ENCODE results near the gene AMOTL2. TPM values are rescaled to one million over a fixed set of nuclear protein-coding genes. Genes with fewer than 3 reads are reported as not detected.

Gene AMOTL2
- total and polyA plus RNA-seq, 9 of the 15 experiments (the other 6 are each of a cell fraction or from before 2014, with no cell fraction given) = 0.12 to 0.31 TPM; not detected in 7

DNA sequence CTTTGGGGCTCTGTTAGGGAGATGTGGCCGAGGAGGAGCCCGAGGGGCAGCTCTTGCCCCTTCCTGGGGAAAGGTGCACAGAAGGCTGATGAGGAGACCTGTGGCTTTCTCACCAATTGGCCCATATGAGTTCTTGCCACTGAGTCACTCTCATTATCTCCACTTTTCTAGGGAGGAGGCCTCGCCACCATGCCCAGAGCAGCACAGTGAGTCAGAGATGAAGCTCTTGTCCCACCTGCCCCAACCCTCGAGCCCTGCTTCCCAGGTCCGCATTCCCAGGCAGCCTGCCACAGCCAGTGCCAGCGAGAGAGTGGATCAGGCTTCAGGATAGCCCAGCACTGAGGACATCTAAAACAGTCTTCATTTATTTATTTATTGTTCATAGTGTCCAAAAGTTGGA lies 53.5 kb downstream of the AMOTL2 start:
- Histone ChIP-seq H3K4me2 (ENCODE audit: insufficient read depth, low read length) (no peak overlapping the region), H2AFZ (ENCODE audit: low read depth, low read length) (no peak overlapping the region), H3K27ac (ENCODE audit: extremely low read depth, low read depth, low read length) (no peak overlapping the region), H3K79me2 (ENCODE audit: control insufficient read depth, insufficient read depth, low read length) (no peaks in the 10 kb centered on the region), H3K4me1 (replicated peaks in 1 of 2; ENCODE audit: control insufficient read depth in 2 of 2, insufficient read depth in 2 of 2, low read length in 2 of 2) (no peaks in the 10 kb centered on the region; a peak in 2 of 5 replicates), H3K9me1 (ENCODE audit: control insufficient read depth, insufficient read depth, low read length) (no peaks in the 10 kb centered on the region), H3K36me3 (ENCODE audit: control insufficient read depth, insufficient read depth, low read length) (no peaks in the 10 kb centered on the region), H3K27me3 (ENCODE audit: control insufficient read depth in 2 of 2, insufficient read depth in 2 of 2, low read length in 2 of 2) (peaks cover 3 to 15% of the 10 kb centered on the region in 2 experiments; a peak in 3 of 5 replicates), H3K9me3 (replicated peaks; ENCODE audit: control insufficient read depth, insufficient read depth, low read depth, low read length) (no peaks in the 10 kb centered on the region), H4K20me1 (replicated peaks; ENCODE audit: control insufficient read depth, insufficient read depth, low read length) (no peaks in the 10 kb centered on the region), H3K4me3 (no peak overlapping the region), H3K9ac (ENCODE audit: insufficient read depth in 1 of 2, low read depth in 2 of 2, low read length in 2 of 2) (no peak overlapping the region)
- CTCF ChIA-PET (ENCODE audit: low intra/inter-chr PET ratio) = no interaction called here
- ATAC-seq = no peak
- WGBS (ENCODE audit: insufficient coverage, low coverage, missing lambda C conversion rate) = 2% methylated on average over 5 of the region's 6 CpGs
- no peak for DNase-seq (ENCODE audit: extremely low read depth in 1 of 4, low spot score in 3 of 4)
- no peak for FAIRE-seq
- in situ Hi-C loops (cut with MboI) = no loop called here
- no TSS peak for BruUV-seq (replicated peaks)
- POLR2A ChIA-PET = no interaction called here
- TF ChIP-seq SRSF3 (IDR thresholded peaks at IDR 0.05; ENCODE audit: insufficient read depth, low read length) (no peak), FOSL1 (tag; conservative IDR thresholded peaks at IDR 0.05) (0 out of 2 replicates have a peak, but pooled peaks have one; percentile 30)
- intact Hi-C loops (cut with micrococcal nuclease) = no loop called here

DNA sequence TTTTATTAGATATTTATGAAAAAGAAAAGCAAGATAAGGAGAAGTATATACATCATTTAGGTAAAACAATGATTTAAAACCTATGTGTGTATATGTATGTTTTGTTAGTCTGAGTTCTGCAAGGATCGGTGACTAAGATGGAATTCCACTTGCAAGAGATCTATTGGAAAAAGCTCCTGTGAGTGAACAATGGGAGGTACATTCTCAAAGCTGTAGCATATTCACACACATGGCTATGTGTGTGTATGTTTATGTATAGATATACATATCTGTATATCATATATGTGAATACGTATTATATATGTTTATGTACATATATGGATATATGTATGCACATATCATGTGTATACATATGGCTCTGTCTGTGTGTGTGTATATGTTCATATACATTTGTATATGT lies 54.3 kb downstream of the AMOTL2 start:
- Histone ChIP-seq H2AFZ (ENCODE audit: low read depth, low read length) (no peak overlapping the region), H3K27me3 (ENCODE audit: control insufficient read depth in 2 of 2, insufficient read depth in 2 of 2, low read length in 2 of 2) (peaks cover 3 to 9% of the 10 kb centered on the region in 2 experiments; a peak in 3 of 5 replicates), H3K4me1 (replicated peaks in 1 of 2; ENCODE audit: control insufficient read depth in 2 of 2, insufficient read depth in 2 of 2, low read length in 2 of 2) (no peaks in the 10 kb centered on the region; a peak in 2 of 5 replicates), H3K4me3 (no peak overlapping the region), H3K27ac (ENCODE audit: extremely low read depth, low read depth, low read length) (no peak overlapping the region), H3K9ac (ENCODE audit: insufficient read depth in 1 of 2, low read depth in 2 of 2, low read length in 2 of 2) (no peak overlapping the region), H4K20me1 (replicated peaks; ENCODE audit: control insufficient read depth, insufficient read depth, low read length) (no peaks in the 10 kb centered on the region), H3K36me3 (ENCODE audit: control insufficient read depth, insufficient read depth, low read length) (no peaks in the 10 kb centered on the region), H3K9me3 (replicated peaks; ENCODE audit: control insufficient read depth, insufficient read depth, low read depth, low read length) (no peaks in the 10 kb centered on the region), H3K79me2 (ENCODE audit: control insufficient read depth, insufficient read depth, low read length) (no peaks in the 10 kb centered on the region), H3K9me1 (ENCODE audit: control insufficient read depth, insufficient read depth, low read length) (no peaks in the 10 kb centered on the region), H3K4me2 (ENCODE audit: insufficient read depth, low read length) (no peak overlapping the region)
- 6% methylated on average over 2 of the region's 2 CpGs for WGBS (ENCODE audit: insufficient coverage, low coverage, missing lambda C conversion rate)
- ChIA-PET CTCF (ENCODE audit: low intra/inter-chr PET ratio) (no interaction called here), POLR2A (no interaction called here)
- no peak for ATAC-seq
- no peak for FAIRE-seq
- no peak for DNase-seq (ENCODE audit: extremely low read depth in 1 of 4, low spot score in 3 of 4)
- no TSS peak for BruUV-seq (replicated peaks)
- TF ChIP-seq KHSRP (IDR thresholded peaks at IDR 0.05) (no peak), L3MBTL2 (IDR thresholded peaks at IDR 0.05) (no peak), SMARCC2 (IDR thresholded peaks at IDR 0.05; ENCODE audit: low read depth) (no peak), CREM (IDR thresholded peaks at IDR 0.05; ENCODE audit: low read depth) (no peak), IRF2 (CRISPR knock-in tag; IDR thresholded peaks at IDR 0.05) (no peak), MED1 (CRISPR knock-in tag; IDR thresholded peaks at IDR 0.05; ENCODE audit: borderline replicate concordance) (no peak)
- in situ Hi-C loops (cut with MboI) (no loop called here), intact Hi-C loops (cut with micrococcal nuclease) (no loop called here)

Data from K562 (cell line).